OCI-LY7 (cell line): Measurements from ENCODE around the gene CHRNG. TPM values are rescaled to one million over a fixed set of nuclear protein-coding genes. Genes with fewer than 3 reads are reported as not detected.

ENCODE experiments used
- BruUV-seq: library from RNA; stranded (reverse); fragments of 400-500 nt; replicated peaks from 2 replicates; lab custom pipeline; 2021; lab: Mats Ljungman, UMichigan
- CTCF ChIA-PET: fragments of 300-600 bp; sonication (Branson Sonifier 250); formaldehyde crosslinking; loops from one replicate; lab custom pipeline; 2022; ENCODE audit warnings: antibody characterized with exemption; ENCODE audit not compliant: unreplicated experiment; lab: Charles Lee
- POLR2A ChIA-PET: fragments of 300-600 bp; sonication (Branson Sonifier 250); formaldehyde crosslinking; loops from one replicate; lab custom pipeline; 2022; ENCODE audit warnings: antibody characterized with exemption; lab: Charles Lee
- DNase-seq: peaks from one replicate; pipeline ENCODE4 v3.0.0-alpha.2; 2015; ENCODE audit warnings: low spot score
- H2AFZ ChIP-seq: fragments of 200-600 bp; sonication (generic), shearing (Covaris generic); 2 replicates; pipeline ENCODE4 v1.6.1; 2014; ENCODE audit warnings: mild to moderate bottlenecking, antibody characterized with exemption, low read length, moderate library complexity
- H3K27ac ChIP-seq: fragments of 200-600 bp; sonication (generic); 2 replicates; pipeline ENCODE4 v1.5.1; 2014; ENCODE audit warnings: mixed run types, low read depth, mild to moderate bottlenecking, moderate library complexity, low read length, inconsistent platforms; ENCODE audit not compliant: poor library complexity, severe bottlenecking
- H3K36me3 ChIP-seq: fragments of 200-600 bp; sonication (generic); 2 replicates; pipeline ENCODE4 v1.6.1; 2014; ENCODE audit warnings: mild to moderate bottlenecking, antibody characterized with exemption, low read length, moderate library complexity, mixed read lengths; ENCODE audit not compliant: insufficient read depth
- H3K4me1 ChIP-seq: fragments of 200-600 bp; sonication (generic); 2 replicates; pipeline ENCODE4 v1.5.1; 2014; ENCODE audit warnings: mild to moderate bottlenecking, low read length; ENCODE audit not compliant: insufficient read depth, poor library complexity, severe bottlenecking
- H3K4me2 ChIP-seq: fragments of 200-600 bp; sonication (generic); 2 replicates; pipeline ENCODE4 v1.6.1; 2014; ENCODE audit warnings: mild to moderate bottlenecking, low read length
- H3K4me3 ChIP-seq: fragments of 200-600 bp; sonication (generic); 2 replicates; pipeline ENCODE4 v1.5.1; 2014; ENCODE audit warnings: mild to moderate bottlenecking, low read depth, low read length; ENCODE audit not compliant: poor library complexity, severe bottlenecking
- H3K79me2 ChIP-seq: fragments of 200-600 bp; sonication (generic); 2 replicates; pipeline ENCODE4 v1.6.1; 2016; ENCODE audit warnings: low read depth, mild to moderate bottlenecking, low read length, moderate library complexity, mixed read lengths; ENCODE audit not compliant: insufficient read depth
- H3K9me2 ChIP-seq: fragments of 200-600 bp; sonication (generic); 2 replicates; pipeline ENCODE4 v1.6.1; 2016; ENCODE audit warnings: mild to moderate bottlenecking, low read length, mixed read lengths; ENCODE audit not compliant: insufficient read depth
- H3K9me3 ChIP-seq: fragments of 200-600 bp; sonication (generic); 2 replicates; pipeline ENCODE4 v1.6.1; 2014; ENCODE audit warnings: mild to moderate bottlenecking, mixed run types, low read length, mixed read lengths
- H4K20me1 ChIP-seq: fragments of 200-600 bp; sonication (generic); 2 replicates; pipeline ENCODE4 v1.6.1; 2014; ENCODE audit warnings: mild to moderate bottlenecking, antibody characterized with exemption, low read length, moderate library complexity, mixed read lengths; ENCODE audit not compliant: insufficient read depth
- EZH2phosphoT487 ChIP-seq: fragments of 200-600 bp; sonication (generic); IDR thresholded peaks from 2 replicates; pipeline ENCODE4 v1.6.1; 2018; ENCODE audit warnings: low read depth, borderline replicate concordance, mild to moderate bottlenecking, mixed run types, antibody characterized with exemption, low read length, moderate library complexity, mixed read lengths
- intact Hi-C: fragments of 100-400 bp; cut with micrococcal nuclease; formaldehyde crosslinking; loops from one replicate; pipeline ENCODE4 v1.10.0; 2022; ENCODE audit not compliant: unreplicated experiment
- total RNA-seq, 2 experiments: library from RNA; depleted of rRNA in 1 of 2; stranded (reverse); fragments of >200 nt in 1 of 2; shearing (Covaris generic) in 1 of 2; gene quantifications; 2 replicates each; pipeline ENCODE4 v1.2.3, GENCODE V29; 2014 to 2022
- TF ChIP-seq, protein P1 (sequence below): fragments of 200-600 bp; sonication (generic); conservative IDR thresholded peaks from 2 replicates; pipeline ENCODE4 v1.5.1; 2014; ENCODE audit warnings: mild to moderate bottlenecking, antibody characterized with exemption, low read length, moderate library complexity, mixed read lengths

CHRNG gene
- total RNA-seq, 2 experiments from 2014 or later: not detected

- intact Hi-C loops: loop anchor here (10.0 kb wide), 1 partner anchor 165 kb away; no protein-coding TSS in a partner anchor
- BruUV-seq: no TSS peak
- no peak overlapping the region for H3K4me3 ChIP-seq
- H3K4me1 ChIP-seq: peaks cover 49% of the 10 kb centered on the region
- POLR2A ChIA-PET: no interaction called here
- H3K9me3 ChIP-seq: no peaks in the 10 kb centered on the region
- H3K9me2 ChIP-seq: no peaks in the 10 kb centered on the region
- CTCF ChIA-PET: no interaction called here
- no peak overlapping the region for H2AFZ ChIP-seq
- TF ChIP-seq, protein P1, sequence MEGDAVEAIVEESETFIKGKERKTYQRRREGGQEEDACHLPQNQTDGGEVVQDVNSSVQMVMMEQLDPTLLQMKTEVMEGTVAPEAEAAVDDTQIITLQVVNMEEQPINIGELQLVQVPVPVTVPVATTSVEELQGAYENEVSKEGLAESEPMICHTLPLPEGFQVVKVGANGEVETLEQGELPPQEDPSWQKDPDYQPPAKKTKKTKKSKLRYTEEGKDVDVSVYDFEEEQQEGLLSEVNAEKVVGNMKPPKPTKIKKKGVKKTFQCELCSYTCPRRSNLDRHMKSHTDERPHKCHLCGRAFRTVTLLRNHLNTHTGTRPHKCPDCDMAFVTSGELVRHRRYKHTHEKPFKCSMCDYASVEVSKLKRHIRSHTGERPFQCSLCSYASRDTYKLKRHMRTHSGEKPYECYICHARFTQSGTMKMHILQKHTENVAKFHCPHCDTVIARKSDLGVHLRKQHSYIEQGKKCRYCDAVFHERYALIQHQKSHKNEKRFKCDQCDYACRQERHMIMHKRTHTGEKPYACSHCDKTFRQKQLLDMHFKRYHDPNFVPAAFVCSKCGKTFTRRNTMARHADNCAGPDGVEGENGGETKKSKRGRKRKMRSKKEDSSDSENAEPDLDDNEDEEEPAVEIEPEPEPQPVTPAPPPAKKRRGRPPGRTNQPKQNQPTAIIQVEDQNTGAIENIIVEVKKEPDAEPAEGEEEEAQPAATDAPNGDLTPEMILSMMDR: no peak
- TF ChIP-seq EZH2phosphoT487: no peak
- H3K27ac ChIP-seq: no peak overlapping the region
- H4K20me1 ChIP-seq: no peaks in the 10 kb centered on the region
- no peak for DNase-seq
- H3K4me2 ChIP-seq: no peak overlapping the region
- no peaks in the 10 kb centered on the region for H3K79me2 ChIP-seq
- H3K36me3 ChIP-seq: no peaks in the 10 kb centered on the region
Observed at GRCh38 chr2:232529806-232530547, 9.5 kb upstream of the CHRNG start.

DNA sequence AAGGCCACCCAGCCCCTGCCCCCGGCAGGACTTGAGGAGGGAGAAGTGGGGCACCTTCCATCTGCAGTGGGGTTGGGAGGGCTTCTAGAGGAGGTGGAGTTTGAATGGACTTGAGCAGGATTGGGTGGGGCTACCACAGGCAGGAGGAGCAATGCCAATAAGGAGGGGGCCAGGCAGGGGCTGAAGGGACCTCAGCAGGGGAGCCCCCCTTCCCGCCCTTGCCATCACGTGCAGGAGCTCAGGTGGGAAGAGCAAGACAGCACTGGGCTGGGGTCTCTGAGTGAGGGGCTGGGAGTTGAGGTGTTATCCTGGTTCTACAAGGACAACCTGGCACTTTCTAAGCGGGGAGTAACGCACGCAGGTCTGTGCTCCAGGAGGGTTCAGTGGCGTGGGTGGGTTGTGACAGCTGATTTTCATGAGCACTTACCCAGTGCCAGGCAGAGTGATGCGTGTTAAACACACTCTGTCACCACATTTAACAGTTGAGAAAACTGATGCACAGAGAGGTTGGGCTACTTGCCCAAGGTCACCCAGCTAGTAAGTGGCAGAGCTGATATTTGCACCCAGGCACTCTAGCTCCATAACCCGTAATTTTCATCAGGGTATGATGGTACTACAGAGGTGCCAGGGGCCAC, 8.7 kb upstream of the CHRNG start:
- DNase-seq: no peak
- H3K9me3 ChIP-seq: no peaks in the 10 kb centered on the region
- ChIA-PET POLR2A (interaction anchor here (0.5 to 1.5 kb wide), 2 partner anchors 16 to 105 kb away, joined by 3 to 10 read pairs; no protein-coding TSS in a partner anchor), CTCF (no interaction called here)
- no peak overlapping the region for H3K4me3 ChIP-seq
- peaks cover 49% of the 10 kb centered on the region for H3K4me1 ChIP-seq
- intact Hi-C loops: no loop called here
- no peaks in the 10 kb centered on the region for H4K20me1 ChIP-seq
- no peak overlapping the region for H3K27ac ChIP-seq
- no peaks in the 10 kb centered on the region for H3K9me2 ChIP-seq
- no peaks in the 10 kb centered on the region for H3K79me2 ChIP-seq
- BruUV-seq: no TSS peak
- H3K4me2 ChIP-seq: no peak overlapping the region
- no peaks in the 10 kb centered on the region for H3K36me3 ChIP-seq
- TF ChIP-seq EZH2phosphoT487: no peak
- TF ChIP-seq, protein P1: no peak
- no peak overlapping the region for H2AFZ ChIP-seq
